GM13977 (cell line): ENCODE measurements around the gene RHO.
A peak's percentile ranks its signal among the peaks of the same experiment; 100 is the strongest.

Experiments
- DNase-seq: peaks from one replicate; pipeline ENCODE4 v3.0.0; 2012; ENCODE audit warnings: low spot score
- CTCF ChIP-seq: IDR thresholded peaks from 2 replicates; pipeline ENCODE4 v1.5.1; 2012; ENCODE audit warnings: mild to moderate bottlenecking, control low read depth; ENCODE audit not compliant: insufficient read depth; ENCODE audit errors: extremely low read depth, missing control alignments
- in situ Hi-C: fragments of 300-500 bp; cut with MboI; formaldehyde crosslinking; loops from one replicate; pipeline ENCODE4 v1.12.0; 2022; ENCODE audit warnings: low sequenced_read_pairs, low pct_unique_long_range_greater_than_20kb, mixed read lengths, inconsistent platforms; ENCODE audit not compliant: unreplicated experiment

The RHO gene

GRCh38 chr3:129575233-129575996 is 47.0 kb downstream of the RHO start:
- TF ChIP-seq CTCF, result no peak
- in situ Hi-C loops, result no loop called here
- no peak for DNase-seq

GRCh38 chr3:129575997-129576384 is 47.6 kb downstream of the RHO start:
- no peak for TF ChIP-seq CTCF
- DNase-seq, result no peak
- in situ Hi-C loops, result no loop called here

- peak; percentile 67 for DNase-seq
- in situ Hi-C loops, result no loop called here
- no peak for TF ChIP-seq CTCF
These were observed 48.3 kb downstream of the RHO start for GRCh38 chr3:129576514-129577352.

GRCh38 chr3:129577366-129577765 is 48.9 kb downstream of the RHO start:
- DNase-seq, result no peak
- in situ Hi-C loops, result no loop called here

GRCh38 chr3:129577925-129578786 is 49.7 kb downstream of the RHO start:
- no peak for TF ChIP-seq CTCF
- DNase-seq, result peak; percentile 62
- in situ Hi-C loops, result no loop called here

More at GRCh38 chr3:129577366-129577765, 48.9 kb downstream of the RHO start:
- no peak for TF ChIP-seq CTCF

- no peak for DNase-seq
- no peak for TF ChIP-seq CTCF
- in situ Hi-C loops, result no loop called here
These were observed 51.6 kb downstream of the RHO start for GRCh38 chr3:129579991-129580390.
